22Rv1 (cell line): Measurements from ENCODE around the gene MAPK1.
"Not testable (repeated sequence)": the region's sequence is repeated elsewhere in the genome, so short reads cannot be mapped to it uniquely, and the experiment has no call there.

ENCODE experiments used
- H3K27ac ChIP-seq: fragments of 450-650 bp; 2 replicates; pipeline ENCODE4 v1.5.1; 2017
- CTCF ChIP-seq: fragments of 450-650 bp; IDR thresholded peaks from 2 replicates; pipeline ENCODE4 v1.5.1; 2017; ENCODE audit warnings: mild to moderate bottlenecking
- ZFX ChIP-seq: fragments of 450-650 bp; IDR thresholded peaks from 2 replicates; pipeline ENCODE4 v1.6.1; 2017; ENCODE audit warnings: antibody characterized with exemption, borderline replicate concordance

MAPK1 gene

GRCh38 chr22:21904250-21904789, 36.9 kb upstream of the MAPK1 start:
- no peak overlapping the region for H3K27ac ChIP-seq
- no peak for TF ChIP-seq CTCF

DNA sequence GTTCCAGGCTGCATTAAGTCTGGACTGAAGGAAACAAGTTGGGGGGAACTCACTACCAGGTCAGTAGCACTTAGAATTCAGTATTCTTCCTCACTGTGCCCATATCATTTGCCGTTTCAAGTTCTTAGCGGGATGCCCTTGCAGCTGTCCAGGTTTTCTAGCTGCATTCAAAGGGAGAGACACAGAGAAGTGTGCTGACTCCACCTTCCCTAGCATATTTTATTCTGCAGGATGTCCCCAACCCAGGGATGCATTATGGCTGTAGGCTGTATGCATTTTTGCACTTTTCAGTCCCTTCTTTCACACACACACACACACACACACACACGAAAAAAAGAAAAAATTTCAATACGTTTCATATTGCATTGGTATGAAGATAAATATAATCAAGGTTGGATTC, 35.8 kb upstream of the MAPK1 start:
- no peak for TF ChIP-seq CTCF
- no peak for TF ChIP-seq ZFX
- no peak overlapping the region for H3K27ac ChIP-seq

- H3K27ac ChIP-seq: no peak overlapping the region
- no peak for TF ChIP-seq ZFX
- no peak for TF ChIP-seq CTCF
Observed at GRCh38 chr22:21902296-21903087, 35.0 kb upstream of the MAPK1 start.

DNA sequence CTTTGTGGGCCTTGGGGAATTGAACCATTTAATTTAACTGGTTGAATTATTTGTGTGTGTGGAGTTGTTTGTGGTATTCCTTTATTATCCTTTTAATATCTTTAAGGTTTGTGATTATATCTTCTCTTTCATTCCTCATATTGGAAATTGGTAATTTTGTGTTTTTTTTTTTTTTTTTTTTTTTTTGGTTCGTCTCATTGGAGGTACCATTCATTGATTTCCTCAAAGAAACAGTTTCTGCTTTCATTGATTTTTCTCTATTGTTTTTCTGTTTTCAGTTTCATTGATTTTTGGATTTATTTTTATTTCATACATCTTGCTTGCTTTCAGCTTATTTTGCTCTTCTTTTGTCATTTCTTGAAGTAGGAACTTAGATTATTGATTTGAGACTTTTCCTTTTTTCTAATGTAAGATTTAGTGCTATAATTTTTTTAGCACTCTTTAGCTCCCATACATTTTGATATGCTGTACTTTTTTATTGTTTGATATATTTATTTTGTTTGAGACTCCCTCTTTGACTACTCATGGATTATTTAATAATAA, 31.0 kb upstream of the MAPK1 start:
- H3K27ac ChIP-seq: no peak overlapping the region
- TF ChIP-seq CTCF (no peak), ZFX (no peak)

- H3K27ac ChIP-seq: no peak overlapping the region
- TF ChIP-seq ZFX (no peak), CTCF (no peak)
Observed at GRCh38 chr22:21896951-21897513, 29.6 kb upstream of the MAPK1 start.

- not testable (repeated sequence) for H3K27ac ChIP-seq
Observed at GRCh38 chr22:21896275-21896674, 28.8 kb upstream of the MAPK1 start.

DNA sequence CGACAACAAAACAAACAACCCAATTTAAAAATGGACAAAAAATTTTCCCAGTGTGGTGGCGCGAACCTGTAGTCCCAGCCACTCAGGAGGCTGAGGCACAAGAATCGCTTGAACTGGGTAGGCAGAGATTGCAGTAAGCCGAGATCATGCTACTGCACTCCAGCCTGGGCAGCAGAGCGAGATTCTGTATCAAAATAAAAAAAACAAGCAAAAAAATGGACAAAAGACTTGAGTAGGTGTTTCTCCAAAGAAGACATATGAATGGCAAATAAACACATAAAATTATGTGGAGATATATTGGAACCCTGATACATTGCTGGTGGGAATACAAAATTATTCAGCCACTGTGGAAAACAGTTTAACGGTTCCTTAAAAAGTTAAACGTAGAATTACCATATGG, 27.4 kb upstream of the MAPK1 start:
- TF ChIP-seq ZFX (no peak), CTCF (no peak)
- H3K27ac ChIP-seq: no peak overlapping the region
